HG03520 (cell line): ENCODE data around the gene GDPD2.
A peak's percentile ranks its signal among the peaks of the same experiment; 100 is the strongest.

ENCODE experiments used
- ATAC-seq: cut with Tn5 transposase; IDR thresholded peaks from one replicate; pipeline ENCODE4 v1.9.1; 2021; ENCODE audit warnings: mild to moderate bottlenecking, moderate library complexity; ENCODE audit not compliant: unreplicated experiment

Gene GDPD2

GRCh38 chrX:70437011-70437410 lies 13.9 kb downstream of the GDPD2 start:
- ATAC-seq, result no peak

- no peak for ATAC-seq
These were observed 15.0 kb downstream of the GDPD2 start for GRCh38 chrX:70437921-70438665.

DNA sequence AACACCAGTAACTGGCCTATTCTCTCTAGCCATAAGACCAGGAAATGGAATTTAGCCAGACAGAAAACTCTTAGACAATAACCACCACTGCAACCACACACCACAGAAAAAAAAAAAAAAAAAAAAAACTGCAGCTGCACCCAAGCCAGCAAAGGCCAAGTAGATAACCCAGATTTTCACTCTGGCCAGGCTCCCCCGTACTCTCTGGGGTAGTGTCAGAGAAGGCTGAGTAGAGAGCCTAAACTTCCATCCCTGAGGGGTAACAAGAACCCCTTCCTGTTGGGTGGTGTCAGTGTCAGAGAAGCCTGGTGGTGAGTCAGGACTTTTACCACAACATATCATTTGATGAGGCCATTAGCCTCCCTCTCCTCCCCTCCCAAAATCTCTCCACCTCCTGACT lies 15.9 kb downstream of the GDPD2 start:
- ATAC-seq, result no peak

GRCh38 chrX:70442224-70442623 lies 19.1 kb downstream of the GDPD2 start:
- no peak for ATAC-seq

GRCh38 chrX:70444326-70444945 lies 21.3 kb downstream of the GDPD2 start, which contains the start of gene DLG3:
DLG3 (plus strand) TSS chrX:70444835; CDS start chrX:70445202, 367 bp downstream.
- ATAC-seq, result no peak

- no peak for ATAC-seq
These were observed 22.0 kb downstream of the GDPD2 start for GRCh38 chrX:70444946-70445656.

- ATAC-seq, result no peak
These were observed 22.8 kb downstream of the GDPD2 start for GRCh38 chrX:70445951-70446350.

DNA sequence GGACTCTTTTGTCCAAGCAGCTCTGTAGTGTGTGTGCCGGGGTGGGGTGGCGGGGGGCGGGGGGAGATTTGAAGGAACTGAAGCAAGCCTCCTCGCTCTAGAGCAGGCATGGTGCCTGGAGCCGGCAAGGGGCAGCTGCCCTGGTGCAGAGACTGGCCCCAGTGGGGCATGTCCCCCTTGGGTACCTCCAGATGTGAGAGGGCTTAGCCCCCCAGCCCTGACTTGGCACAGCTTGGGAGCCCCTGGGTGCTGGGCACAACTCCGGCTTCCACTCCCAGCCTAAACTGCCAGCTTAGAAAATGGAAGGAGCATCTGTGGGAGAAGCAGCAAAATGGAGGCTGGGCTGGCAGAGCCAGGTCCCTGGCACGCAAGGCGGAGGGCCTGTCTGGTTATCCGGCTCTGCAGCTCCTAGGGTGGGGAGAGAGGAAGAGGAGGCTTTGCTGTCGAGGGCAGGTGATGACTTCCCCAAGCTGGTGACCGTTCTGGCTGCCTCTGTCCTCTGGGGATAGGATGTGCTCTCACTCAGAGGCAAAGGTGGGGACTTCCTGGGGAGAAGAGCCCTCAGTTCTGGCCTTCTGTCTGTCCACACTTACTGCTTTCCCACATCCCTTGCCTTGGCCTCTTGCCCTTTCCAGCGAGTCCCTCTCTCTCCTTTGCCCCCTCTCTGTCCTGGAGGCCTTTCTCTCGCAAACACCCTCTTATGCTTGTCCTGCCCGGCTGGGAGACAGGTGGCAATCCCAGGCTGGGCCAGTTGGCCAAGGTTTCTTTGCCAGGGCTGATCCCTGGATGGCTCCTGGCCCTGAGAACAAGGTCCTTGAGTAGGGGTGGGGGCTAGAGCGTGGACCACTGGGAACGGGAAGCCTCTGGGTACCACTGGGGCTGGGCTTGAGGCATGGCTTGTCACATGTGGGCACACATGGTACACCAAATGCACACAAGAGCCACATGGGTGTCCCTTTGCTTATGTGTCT lies 23.6 kb downstream of the GDPD2 start:
- no peak for ATAC-seq

DNA sequence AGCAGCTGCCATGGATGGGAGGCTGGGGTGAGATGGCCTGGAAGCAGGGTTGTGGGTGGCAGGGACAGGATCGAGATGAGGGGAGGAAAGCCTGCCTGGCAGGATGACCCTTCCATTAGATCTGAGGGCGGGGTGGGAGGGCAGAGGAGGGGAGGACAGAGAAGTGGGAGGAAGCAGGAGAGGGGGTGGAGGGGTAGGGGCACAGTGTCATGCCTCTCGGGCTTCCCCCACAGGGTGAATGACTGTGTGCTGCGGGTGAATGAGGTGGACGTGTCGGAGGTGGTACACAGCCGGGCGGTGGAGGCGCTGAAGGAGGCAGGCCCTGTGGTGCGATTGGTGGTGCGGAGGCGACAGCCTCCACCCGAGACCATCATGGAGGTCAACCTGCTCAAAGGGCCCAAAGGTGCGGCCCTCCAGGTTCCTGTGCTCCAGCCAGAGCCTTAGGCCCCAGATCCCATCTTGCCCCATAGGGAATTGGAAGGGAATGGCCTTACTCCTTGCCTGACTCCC lies 26.4 kb downstream of the GDPD2 start:
- no peak for ATAC-seq

- peak; percentile 33 for ATAC-seq
These were observed 29.1 kb downstream of the GDPD2 start for GRCh38 chrX:70452143-70452733.

DNA sequence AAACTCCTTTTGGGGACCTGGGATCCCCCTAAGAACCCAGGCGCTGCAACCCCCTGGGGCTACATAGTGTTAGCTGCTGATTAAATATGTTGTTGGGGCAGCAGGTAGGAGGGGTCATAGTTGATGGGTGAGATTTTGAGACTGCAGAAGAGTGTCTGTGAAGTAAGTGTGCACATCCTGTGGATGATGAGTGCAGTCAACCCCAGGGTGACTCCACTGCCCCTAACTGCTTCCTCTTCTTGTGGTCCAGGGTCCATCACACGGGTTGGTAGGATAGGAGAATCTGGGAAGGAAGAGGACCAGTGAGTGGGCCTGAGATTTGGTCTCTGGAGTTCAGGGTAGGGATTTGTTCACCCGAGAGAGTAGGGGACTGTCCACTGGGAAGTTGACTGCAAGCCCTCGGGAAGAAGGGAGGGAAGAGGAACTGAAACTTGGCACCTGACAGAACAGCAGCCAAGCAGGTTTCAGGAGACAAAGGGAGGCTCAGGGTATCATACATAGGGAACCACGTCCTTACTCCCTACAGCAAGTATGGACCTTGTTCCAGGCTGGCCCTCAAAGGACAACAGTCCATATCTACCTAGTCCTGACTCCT lies 30.0 kb downstream of the GDPD2 start:
- no peak for ATAC-seq

GRCh38 chrX:70454441-70455365 lies 31.6 kb downstream of the GDPD2 start:
- ATAC-seq, result peak; percentile 30

GRCh38 chrX:70455366-70456202 lies 32.5 kb downstream of the GDPD2 start:
- ATAC-seq, result no peak

DNA sequence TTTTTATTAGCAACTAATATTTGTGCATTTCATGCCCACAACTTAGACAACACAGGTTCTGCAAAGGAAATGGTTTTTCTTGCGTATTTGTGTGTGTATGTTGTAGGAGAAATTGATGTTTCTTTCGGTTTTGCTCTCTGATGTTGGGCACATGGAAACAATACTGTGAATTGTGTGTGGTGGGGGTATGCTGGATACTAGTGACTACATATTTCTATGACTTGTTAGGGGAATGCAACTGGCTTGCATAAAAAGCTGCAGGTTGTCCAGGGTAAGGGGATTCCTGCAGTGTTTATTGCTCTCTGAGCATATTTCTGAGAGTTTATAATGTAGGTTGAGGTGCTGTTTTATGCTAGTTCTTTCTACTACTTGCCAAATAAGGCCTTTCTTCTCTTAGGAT lies 33.1 kb downstream of the GDPD2 start:
- no peak for ATAC-seq

- no peak for ATAC-seq
These were observed 37.9 kb downstream of the GDPD2 start for GRCh38 chrX:70461026-70461425.

DNA sequence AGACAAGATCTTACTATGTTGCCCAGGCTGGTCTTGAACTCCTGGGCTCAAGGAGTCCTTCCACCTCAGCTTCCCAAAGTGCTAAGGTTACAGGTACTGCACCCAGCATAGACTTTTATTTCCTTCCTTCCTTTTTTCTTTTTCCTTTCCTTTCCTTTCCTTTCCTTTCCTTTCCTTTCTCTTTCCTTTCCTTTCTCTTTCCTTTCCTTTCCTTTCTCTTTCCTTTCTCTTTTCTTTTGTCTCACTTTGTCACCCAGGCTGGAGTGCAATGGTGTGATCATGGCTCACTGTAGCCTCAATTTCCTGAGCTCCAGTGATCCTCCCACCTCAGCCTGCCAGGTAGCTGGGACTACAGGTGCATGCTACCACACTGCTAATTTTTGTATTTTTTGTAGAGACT lies 40.9 kb downstream of the GDPD2 start:
- ATAC-seq, result no peak

DNA sequence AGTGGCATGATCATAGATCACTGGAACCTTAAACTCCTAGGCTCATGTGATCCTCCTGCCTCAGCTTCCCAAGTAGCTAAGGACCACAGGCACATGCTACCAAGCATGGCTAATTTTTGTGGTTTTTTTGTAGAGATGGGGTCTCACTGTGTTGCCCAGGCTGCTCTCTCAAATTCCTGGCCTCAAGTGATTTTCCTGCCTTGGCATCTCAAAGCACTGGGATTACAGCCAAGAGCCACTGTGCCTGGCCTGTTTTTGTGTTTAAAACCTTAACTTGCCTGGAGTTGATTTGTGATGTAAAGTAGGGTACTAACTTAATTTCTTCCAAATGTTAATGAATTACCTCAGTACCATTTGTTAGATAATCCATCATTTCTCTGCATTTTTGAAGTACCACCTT lies 43.9 kb downstream of the GDPD2 start:
- ATAC-seq, result no peak

DNA sequence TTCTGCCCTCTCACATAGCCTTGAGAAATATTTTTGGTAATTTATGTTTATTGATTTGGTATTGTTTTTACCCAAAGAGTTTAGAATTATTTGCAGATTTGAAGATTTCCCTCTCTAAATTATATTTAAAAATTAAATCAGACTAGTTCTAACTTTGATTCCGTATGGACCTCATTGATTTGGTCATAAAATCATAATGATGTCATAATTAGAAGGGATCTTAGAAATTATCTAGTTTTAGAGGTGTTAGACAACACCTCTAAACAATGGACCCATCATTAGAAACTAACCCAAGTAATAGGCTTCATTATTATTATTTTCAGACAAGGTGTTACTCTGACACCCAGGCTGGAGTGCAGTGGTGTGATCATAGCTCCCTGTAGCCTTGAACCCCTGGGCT lies 45.6 kb downstream of the GDPD2 start:
- ATAC-seq, result no peak
